Stimulated activated CD4-positive, alpha-beta T cell treated with anti-CD3 and anti-CD28 coated beads, Interleukin-4, amount 100 ng/mL, for 48 hours (primary cell): Measurements from ENCODE around the gene MTFR1L.

Experiments used
- DNase-seq, 2 donors: peaks; one replicate each; pipeline ENCODE4 v3.0.0-alpha.2; 2020; ENCODE audit warnings: low read depth in 2 of 2

Gene MTFR1L

GRCh38 chr1:25861316-25862286 is 41.8 kb downstream of the MTFR1L start:
- no peak for DNase-seq

GRCh38 chr1:25862785-25863485 is 43.2 kb downstream of the MTFR1L start:
- DNase-seq: no peak

GRCh38 chr1:25863486-25864262 is 43.9 kb downstream of the MTFR1L start:
- no peak for DNase-seq

GRCh38 chr1:25864434-25864833 is 44.7 kb downstream of the MTFR1L start:
- no peak for DNase-seq

- DNase-seq: no peak
Measured at GRCh38 chr1:25866288-25866687, 46.5 kb downstream of the MTFR1L start.

GRCh38 chr1:25867210-25867991 is 47.6 kb downstream of the MTFR1L start:
- no peak for DNase-seq

GRCh38 chr1:25869909-25870606 is 50.3 kb downstream of the MTFR1L start:
- DNase-seq: no peak

- no peak for DNase-seq
Measured at GRCh38 chr1:25870614-25871013, 50.9 kb downstream of the MTFR1L start.

GRCh38 chr1:25871086-25871703 is 51.4 kb downstream of the MTFR1L start:
- DNase-seq: no peak

GRCh38 chr1:25871704-25872494 is 52.1 kb downstream of the MTFR1L start:
- no peak for DNase-seq

- no peak for DNase-seq
Measured at GRCh38 chr1:25872713-25873112, 53.0 kb downstream of the MTFR1L start.

GRCh38 chr1:25873120-25873519 is 53.4 kb downstream of the MTFR1L start:
- DNase-seq: no peak

- DNase-seq: no peak
Measured at GRCh38 chr1:25874209-25874608, 54.5 kb downstream of the MTFR1L start.

GRCh38 chr1:25874635-25875153 is 54.9 kb downstream of the MTFR1L start:
- DNase-seq: no peak

GRCh38 chr1:25875154-25875855 is 55.6 kb downstream of the MTFR1L start, which contains the start of gene PAQR7:
PAQR7 (minus strand) TSS chr1:25875708; CDS start chr1:25863839, 11,869 bp downstream.
- peak; percentile 49 to 51 for DNase-seq

- DNase-seq: no peak
Measured at GRCh38 chr1:25875856-25876692, 56.3 kb downstream of the MTFR1L start.

- DNase-seq: no peak
Measured at GRCh38 chr1:25876693-25877077, 56.9 kb downstream of the MTFR1L start.
